ENCODE measurements around the gene AK4.

AK4 gene

GRCh38 chr1:65245295-65245694, 97.3 kb downstream of the AK4 start:
- TF ChIP-seq TAF1 (IDR thresholded peaks at IDR 0.05; ENCODE audit: borderline replicate concordance, low read depth, low read length) = no peak
- no peak for TF ChIP-seq POLR2A (IDR thresholded peaks at IDR 0.05; ENCODE audit: low read depth, low read length)
- TF ChIP-seq POLR2AphosphoS5 (IDR thresholded peaks at IDR 0.05; ENCODE audit: low read depth, low read length) = no peak
- FAIRE-seq (no peak), DNase-seq (ENCODE audit: insufficient read length) (no peak)

- DNase-seq (ENCODE audit: insufficient read length) (no peak), FAIRE-seq (no peak)
- TF ChIP-seq POLR2A (IDR thresholded peaks at IDR 0.05; ENCODE audit: low read depth, low read length) (no peak), TAF1 (IDR thresholded peaks at IDR 0.05; ENCODE audit: borderline replicate concordance, low read depth, low read length) (no peak), POLR2AphosphoS5 (IDR thresholded peaks at IDR 0.05; ENCODE audit: low read depth, low read length) (no peak)
Measured at GRCh38 chr1:65247419-65248359, 99.7 kb downstream of the AK4 start.

GRCh38 chr1:65250826-65251225, 102.8 kb downstream of the AK4 start:
- TF ChIP-seq POLR2AphosphoS5 (IDR thresholded peaks at IDR 0.05; ENCODE audit: low read depth, low read length) (no peak), TAF1 (IDR thresholded peaks at IDR 0.05; ENCODE audit: borderline replicate concordance, low read depth, low read length) (no peak), POLR2A (IDR thresholded peaks at IDR 0.05; ENCODE audit: low read depth, low read length) (no peak)
- no peak for FAIRE-seq

GRCh38 chr1:65253800-65254319, 105.9 kb downstream of the AK4 start:
- peak; percentile 14 for FAIRE-seq

More at GRCh38 chr1:65250826-65251225, 102.8 kb downstream of the AK4 start:
- no peak for DNase-seq (ENCODE audit: insufficient read length)

DNA sequence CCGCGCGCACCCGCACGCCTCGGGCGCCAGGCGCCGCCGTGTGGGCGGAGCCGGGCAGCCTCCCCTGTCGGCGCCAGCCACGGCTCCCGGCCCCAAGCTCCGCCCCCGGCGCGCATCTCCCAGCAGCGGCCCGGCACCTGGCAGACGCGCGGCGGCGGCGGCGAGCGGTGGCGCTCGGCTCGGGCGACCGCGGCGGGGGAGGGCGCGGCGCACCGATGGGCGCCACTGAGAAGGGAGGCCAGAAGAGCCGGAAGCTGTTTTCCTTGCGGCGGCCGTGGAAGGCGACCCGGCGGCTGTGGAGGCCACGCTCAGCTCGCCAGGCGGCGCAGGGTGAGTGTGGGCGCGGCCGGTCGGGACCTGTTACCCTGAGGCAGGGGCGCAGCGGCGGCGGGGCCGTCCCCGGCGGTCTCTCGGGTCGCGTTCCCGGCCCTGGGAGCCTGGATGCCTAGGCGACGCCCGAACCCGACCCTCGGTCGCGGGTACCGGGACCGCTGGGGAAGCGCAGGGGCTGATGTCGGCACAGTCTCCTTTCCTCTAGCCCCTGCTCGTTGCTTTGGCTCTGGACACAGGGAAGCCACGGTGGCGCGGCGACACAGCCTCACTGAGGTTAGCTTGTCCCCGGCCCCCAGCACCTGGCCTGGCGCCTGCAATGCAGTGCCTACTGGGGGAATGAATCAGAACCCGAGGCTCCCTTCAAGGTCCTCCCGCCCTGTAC, 106.5 kb downstream of the AK4 start:
- peak; percentile 88 for DNase-seq (ENCODE audit: insufficient read length)
- peak; percentile 39; the same call in 1 of the 2 replicates for TF ChIP-seq POLR2A (IDR thresholded peaks at IDR 0.05; ENCODE audit: low read depth, low read length)
- TF ChIP-seq TAF1 (IDR thresholded peaks at IDR 0.05; ENCODE audit: borderline replicate concordance, low read depth, low read length) = no peak
- FAIRE-seq = peak; percentile 88

More at GRCh38 chr1:65253800-65254319, 105.9 kb downstream of the AK4 start:
- TF ChIP-seq POLR2AphosphoS5 (IDR thresholded peaks at IDR 0.05; ENCODE audit: low read depth, low read length) (no peak), POLR2A (IDR thresholded peaks at IDR 0.05; ENCODE audit: low read depth, low read length) (no peak), TAF1 (IDR thresholded peaks at IDR 0.05; ENCODE audit: borderline replicate concordance, low read depth, low read length) (no peak)
- no peak for DNase-seq (ENCODE audit: insufficient read length)

GRCh38 chr1:65255035-65255655, 107.1 kb downstream of the AK4 start:
- TF ChIP-seq POLR2AphosphoS5 (IDR thresholded peaks at IDR 0.05; ENCODE audit: low read depth, low read length) = no peak
- no peak for TF ChIP-seq TAF1 (IDR thresholded peaks at IDR 0.05; ENCODE audit: borderline replicate concordance, low read depth, low read length)
- TF ChIP-seq POLR2A (IDR thresholded peaks at IDR 0.05; ENCODE audit: low read depth, low read length) = no peak
- DNase-seq (ENCODE audit: insufficient read length) = no peak
- peak; percentile 62 for FAIRE-seq

GRCh38 chr1:65255656-65256050, 107.7 kb downstream of the AK4 start:
- TF ChIP-seq POLR2A (IDR thresholded peaks at IDR 0.05; ENCODE audit: low read depth, low read length) = no peak
- TF ChIP-seq POLR2AphosphoS5 (IDR thresholded peaks at IDR 0.05; ENCODE audit: low read depth, low read length) = no peak
- FAIRE-seq (no peak), DNase-seq (ENCODE audit: insufficient read length) (no peak)

GRCh38 chr1:65256860-65257708, 109.1 kb downstream of the AK4 start:
- FAIRE-seq (no peak), DNase-seq (ENCODE audit: insufficient read length) (no peak)
- TF ChIP-seq TAF1 (IDR thresholded peaks at IDR 0.05; ENCODE audit: borderline replicate concordance, low read depth, low read length) (no peak), POLR2AphosphoS5 (IDR thresholded peaks at IDR 0.05; ENCODE audit: low read depth, low read length) (no peak)

DNA sequence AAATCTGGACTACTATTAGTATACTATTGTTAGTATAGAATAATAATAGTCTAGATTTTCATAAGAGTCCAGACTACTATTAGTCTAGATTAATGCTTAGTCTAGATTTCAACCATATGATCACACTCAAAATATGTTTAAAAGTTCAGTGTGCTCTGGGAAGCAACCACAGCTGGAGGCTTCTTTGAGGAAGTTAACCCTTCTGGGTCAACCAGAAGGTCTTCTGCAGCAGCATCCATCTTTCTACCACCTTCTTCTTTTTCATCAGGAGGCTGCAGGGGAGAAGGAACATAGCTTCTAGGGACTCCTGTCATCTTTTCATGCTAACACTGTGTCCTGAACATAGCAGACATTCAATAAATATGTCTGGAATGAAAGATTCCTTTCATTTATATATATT, 110.1 kb downstream of the AK4 start:
- FAIRE-seq (no peak), DNase-seq (ENCODE audit: insufficient read length) (no peak)
- TF ChIP-seq POLR2AphosphoS5 (IDR thresholded peaks at IDR 0.05; ENCODE audit: low read depth, low read length) = no peak
- TF ChIP-seq POLR2A (IDR thresholded peaks at IDR 0.05; ENCODE audit: low read depth, low read length) = no peak
- no peak for TF ChIP-seq TAF1 (IDR thresholded peaks at IDR 0.05; ENCODE audit: borderline replicate concordance, low read depth, low read length)

GRCh38 chr1:65259816-65260215, 111.8 kb downstream of the AK4 start:
- FAIRE-seq = no peak
- no peak for DNase-seq (ENCODE audit: insufficient read length)
- TF ChIP-seq POLR2AphosphoS5 (IDR thresholded peaks at IDR 0.05; ENCODE audit: low read depth, low read length) (no peak), POLR2A (IDR thresholded peaks at IDR 0.05; ENCODE audit: low read depth, low read length) (no peak), TAF1 (IDR thresholded peaks at IDR 0.05; ENCODE audit: borderline replicate concordance, low read depth, low read length) (no peak)
